Measurements from ENCODE around the gene ZNF761. TPM values are rescaled to one million over a fixed set of nuclear protein-coding genes. Genes with fewer than 3 reads are reported as not detected.

Gene ZNF761
- polyA plus RNA-seq, 2 of the 4 experiments (the other 2 are of a cell fraction), result 6.6 to 21.4 TPM

DNA sequence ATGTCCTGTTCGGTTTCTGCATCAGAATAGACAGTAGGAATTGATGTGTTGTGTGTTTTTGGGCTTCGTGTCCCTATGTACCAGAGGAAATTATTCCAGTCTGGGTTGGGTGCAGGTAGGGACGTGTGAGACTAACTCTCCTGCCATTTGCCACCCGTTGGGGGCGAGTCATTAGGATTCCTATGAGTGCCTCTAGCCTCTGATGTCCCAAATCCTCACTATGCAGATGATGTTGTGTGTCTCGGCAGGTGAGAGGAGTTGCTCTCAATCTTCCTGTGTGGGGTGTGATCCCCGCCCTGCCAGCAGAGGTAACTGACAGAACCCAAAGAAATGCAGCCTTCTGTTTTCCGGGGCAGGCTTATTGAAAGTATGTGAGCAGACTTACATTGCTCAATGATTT, 74.9 kb downstream of the ZNF761 start:
- H3K4me3 ChIP-seq, result no peak overlapping the region
- H3K27ac ChIP-seq, result no peak overlapping the region
- ChIA-PET POLR2A (no interaction called here), CTCF (interaction anchor here (0.8 kb wide), 1 partner anchor 10 kb away, joined by 3 read pairs; no protein-coding TSS in a partner anchor)
- no peaks in the 10 kb centered on the region for H3K4me1 ChIP-seq
- FAIRE-seq, result no peak
- H3K4me2 ChIP-seq, result no peak overlapping the region
- no peak for ATAC-seq
- WGBS (ENCODE audit: missing lambda C conversion rate), result 23% methylated on average over 8 of the region's 8 CpGs
- H3K9me3 ChIP-seq, result peaks cover 45% of the 10 kb centered on the region; the same call in 2 of the 3 replicates
- DNase-seq (ENCODE audit: low read depth in 1 of 2, low spot score in 1 of 2), result no peak
- TF ChIP-seq FOSL2 (IDR thresholded peaks at IDR 0.05) (no peak), FOSL2 (CRISPR knock-in tag; IDR thresholded peaks at IDR 0.05) (no peak), RAD21 (conservative IDR thresholded peaks at IDR 0.05 in 1 of 2, IDR thresholded peaks at IDR 0.05 in 1 of 2) (no peak), HOXB13 (CRISPR knock-in tag; IDR thresholded peaks at IDR 0.05; ENCODE audit: low read depth) (no peak), POLR2AphosphoS2 (conservative IDR thresholded peaks at IDR 0.05; ENCODE audit: low read length) (no peak), CBX8 (IDR thresholded peaks at IDR 0.05) (no peak), FOXS1 (CRISPR knock-in tag; IDR thresholded peaks at IDR 0.05) (no peak), NFE2L2 (conservative IDR thresholded peaks at IDR 0.05; ENCODE audit: low read length) (no peak), JUN (IDR thresholded peaks at IDR 0.05) (no peak), EHF (CRISPR knock-in tag; IDR thresholded peaks at IDR 0.05) (no peak)

Small RNAs within 50 kb of the gene (small RNA-seq; reads per million reads assigned to genes)
- 0 reads per million in 6 experiments for gene RPL39P36

Other genes starting within 250 kb of the ZNF761 start
- gene ZNF665, start 238.6 kb upstream of the ZNF761 start, polyA plus RNA-seq (2011; rRNA removed), result not detected in 2 replicates
- gene ZNF665, start 238.6 kb upstream of the ZNF761 start, polyA plus RNA-seq (2017; fragmentation: RNase III; extraction: RNeasy Plus Mini Kit Qiagen cat#74134 plus additional on column Dnase treatment), result not detected in 3 replicates
- not detected in 2 replicates for gene ZNF677, start 177.1 kb upstream of the ZNF761 start, polyA plus RNA-seq (2011; rRNA removed)
- not detected in 3 replicates for gene ZNF677, start 177.1 kb upstream of the ZNF761 start, polyA plus RNA-seq (2017; fragmentation: RNase III; extraction: RNeasy Plus Mini Kit Qiagen cat#74134 plus additional on column Dnase treatment)
- gene VN1R2, start 173.7 kb upstream of the ZNF761 start, polyA plus RNA-seq (2011; rRNA removed), result not detected in 2 replicates
- gene VN1R2, start 173.7 kb upstream of the ZNF761 start, polyA plus RNA-seq (2017; fragmentation: RNase III; extraction: RNeasy Plus Mini Kit Qiagen cat#74134 plus additional on column Dnase treatment), result not detected in 3 replicates
- gene VN1R4, start 164.3 kb upstream of the ZNF761 start, polyA plus RNA-seq (2011; rRNA removed), result not detected in 2 replicates
- gene VN1R4, start 164.3 kb upstream of the ZNF761 start, polyA plus RNA-seq (2017; fragmentation: RNase III; extraction: RNeasy Plus Mini Kit Qiagen cat#74134 plus additional on column Dnase treatment), result not detected in 3 replicates
- gene ZNF845, start 98.2 kb upstream of the ZNF761 start, polyA plus RNA-seq (2011; rRNA removed), result 8.3 and 8.4 TPM in 2 replicates
- gene ZNF845, start 98.2 kb upstream of the ZNF761 start, polyA plus RNA-seq (2017; fragmentation: RNase III; extraction: RNeasy Plus Mini Kit Qiagen cat#74134 plus additional on column Dnase treatment), result 3.3 to 3.7 TPM (median 3.5 TPM) in 3 replicates
- 1.00 and 1.3 TPM in 2 replicates for gene ZNF525, start 66.3 kb upstream of the ZNF761 start, polyA plus RNA-seq (2011; rRNA removed)
- 0.12 to 0.46 TPM (median 0.41 TPM) in 3 replicates for gene ZNF525, start 66.3 kb upstream of the ZNF761 start, polyA plus RNA-seq (2017; fragmentation: RNase III; extraction: RNeasy Plus Mini Kit Qiagen cat#74134 plus additional on column Dnase treatment)
- 8.3 and 9.0 TPM in 2 replicates for gene ZNF765, start 36.8 kb upstream of the ZNF761 start, polyA plus RNA-seq (2011; rRNA removed)
- 4.4 to 5.1 TPM (median 4.8 TPM) in 3 replicates for gene ZNF765, start 36.8 kb upstream of the ZNF761 start, polyA plus RNA-seq (2017; fragmentation: RNase III; extraction: RNeasy Plus Mini Kit Qiagen cat#74134 plus additional on column Dnase treatment)
- 0.57 and 0.78 TPM in 2 replicates for gene ZNF813, start 35.7 kb downstream of the ZNF761 start, polyA plus RNA-seq (2011; rRNA removed)
- 0.30 to 0.67 TPM (median 0.63 TPM) in 3 replicates for gene ZNF813, start 35.7 kb downstream of the ZNF761 start, polyA plus RNA-seq (2017; fragmentation: RNase III; extraction: RNeasy Plus Mini Kit Qiagen cat#74134 plus additional on column Dnase treatment)
- 18.1 and 19.2 TPM in 2 replicates for gene ZNF331, start 106.2 kb downstream of the ZNF761 start, polyA plus RNA-seq (2011; rRNA removed)
- 14.5 to 16.3 TPM (median 16.0 TPM) in 3 replicates for gene ZNF331, start 106.2 kb downstream of the ZNF761 start, polyA plus RNA-seq (2017; fragmentation: RNase III; extraction: RNeasy Plus Mini Kit Qiagen cat#74134 plus additional on column Dnase treatment)
- not detected in 2 replicates for gene DPRX, start 200.0 kb downstream of the ZNF761 start, polyA plus RNA-seq (2011; rRNA removed)
- not detected in 3 replicates for gene DPRX, start 200.0 kb downstream of the ZNF761 start, polyA plus RNA-seq (2017; fragmentation: RNase III; extraction: RNeasy Plus Mini Kit Qiagen cat#74134 plus additional on column Dnase treatment)